ENCODE results near the gene SRGAP2C.
A peak's percentile ranks its signal among the peaks of the same experiment; 100 is the strongest.
"Not testable (repeated sequence)": the region's sequence is repeated elsewhere in the genome, so short reads cannot be mapped to it uniquely, and the experiment has no call there.

SRGAP2C gene

GRCh38 chr1:121184290-121185127 is at the start of gene SRGAP2C, which contains the start of gene FAM72B:
TSS of gene SRGAP2C (plus strand) at chr1:121184975. CDS start at chr1:121187447, 2,472 bp downstream.
TSS of gene FAM72B (minus strand) at chr1:121184340. CDS start at chr1:121183489, 851 bp downstream.
- not testable (repeated sequence) for H3K36me3 ChIP-seq (ENCODE audit: insufficient read depth, insufficient read length, low read length); H3K27me3 ChIP-seq (ENCODE audit: insufficient read depth, insufficient read length); H3K9me3 ChIP-seq (ENCODE audit: insufficient read depth, low read length); H3K4me1 ChIP-seq (ENCODE audit: insufficient read depth, insufficient read length)
- DNase-seq (ENCODE audit: low read depth, low spot score), result peak; percentile 96
- H3K9ac ChIP-seq (ENCODE audit: insufficient read length, low read depth), result peak within 1 kb of the TSS; percentile 50
- peak within 1 kb of the TSS; percentile 31 for H3K4me3 ChIP-seq (ENCODE audit: insufficient read length, low read depth)

GRCh38 chr1:121140393-121140792 is 44.4 kb upstream of the SRGAP2C start:
- H3K9ac ChIP-seq (ENCODE audit: insufficient read length, low read depth); H3K36me3 ChIP-seq (ENCODE audit: insufficient read depth, insufficient read length, low read length); H3K27me3 ChIP-seq (ENCODE audit: insufficient read depth, insufficient read length); H3K9me3 ChIP-seq (ENCODE audit: insufficient read depth, low read length); H3K4me3 ChIP-seq (ENCODE audit: insufficient read length, low read depth); DNase-seq (ENCODE audit: low read depth, low spot score); H3K4me1 ChIP-seq (ENCODE audit: insufficient read depth, insufficient read length): not testable (repeated sequence)

- DNase-seq (ENCODE audit: low read depth, low spot score); H3K36me3 ChIP-seq (ENCODE audit: insufficient read depth, insufficient read length, low read length); H3K9me3 ChIP-seq (ENCODE audit: insufficient read depth, low read length); H3K27me3 ChIP-seq (ENCODE audit: insufficient read depth, insufficient read length); H3K4me1 ChIP-seq (ENCODE audit: insufficient read depth, insufficient read length); H3K9ac ChIP-seq (ENCODE audit: insufficient read length, low read depth); H3K4me3 ChIP-seq (ENCODE audit: insufficient read length, low read depth): not testable (repeated sequence)
These were observed 36.1 kb upstream of the SRGAP2C start for GRCh38 chr1:121148489-121149190.

- H3K4me1 ChIP-seq (ENCODE audit: insufficient read depth, insufficient read length); H3K27me3 ChIP-seq (ENCODE audit: insufficient read depth, insufficient read length); H3K4me3 ChIP-seq (ENCODE audit: insufficient read length, low read depth); H3K36me3 ChIP-seq (ENCODE audit: insufficient read depth, insufficient read length, low read length); DNase-seq (ENCODE audit: low read depth, low spot score); H3K9ac ChIP-seq (ENCODE audit: insufficient read length, low read depth); H3K9me3 ChIP-seq (ENCODE audit: insufficient read depth, low read length): not testable (repeated sequence)
These were observed 33.5 kb upstream of the SRGAP2C start for GRCh38 chr1:121151294-121151693.

GRCh38 chr1:121152788-121153187 is 32.0 kb upstream of the SRGAP2C start:
- not testable (repeated sequence) for H3K4me3 ChIP-seq (ENCODE audit: insufficient read length, low read depth); H3K36me3 ChIP-seq (ENCODE audit: insufficient read depth, insufficient read length, low read length); H3K4me1 ChIP-seq (ENCODE audit: insufficient read depth, insufficient read length); DNase-seq (ENCODE audit: low read depth, low spot score); H3K9me3 ChIP-seq (ENCODE audit: insufficient read depth, low read length); H3K27me3 ChIP-seq (ENCODE audit: insufficient read depth, insufficient read length); H3K9ac ChIP-seq (ENCODE audit: insufficient read length, low read depth)

GRCh38 chr1:121154811-121155210 is 30.0 kb upstream of the SRGAP2C start:
- not testable (repeated sequence) for H3K4me3 ChIP-seq (ENCODE audit: insufficient read length, low read depth); H3K27me3 ChIP-seq (ENCODE audit: insufficient read depth, insufficient read length); DNase-seq (ENCODE audit: low read depth, low spot score); H3K36me3 ChIP-seq (ENCODE audit: insufficient read depth, insufficient read length, low read length); H3K9ac ChIP-seq (ENCODE audit: insufficient read length, low read depth); H3K9me3 ChIP-seq (ENCODE audit: insufficient read depth, low read length); H3K4me1 ChIP-seq (ENCODE audit: insufficient read depth, insufficient read length)

- not testable (repeated sequence) for H3K4me3 ChIP-seq (ENCODE audit: insufficient read length, low read depth); H3K36me3 ChIP-seq (ENCODE audit: insufficient read depth, insufficient read length, low read length); H3K9ac ChIP-seq (ENCODE audit: insufficient read length, low read depth); H3K4me1 ChIP-seq (ENCODE audit: insufficient read depth, insufficient read length); H3K27me3 ChIP-seq (ENCODE audit: insufficient read depth, insufficient read length); H3K9me3 ChIP-seq (ENCODE audit: insufficient read depth, low read length)
- DNase-seq (ENCODE audit: low read depth, low spot score), result peak; percentile 13
These were observed 29.0 kb upstream of the SRGAP2C start for GRCh38 chr1:121155671-121156358.

- H3K9ac ChIP-seq (ENCODE audit: insufficient read length, low read depth), result not testable (repeated sequence)
These were observed 27.7 kb upstream of the SRGAP2C start for GRCh38 chr1:121156958-121157603.

GRCh38 chr1:121157609-121158008 is 27.2 kb upstream of the SRGAP2C start:
- not testable (repeated sequence) for H3K4me1 ChIP-seq (ENCODE audit: insufficient read depth, insufficient read length); H3K36me3 ChIP-seq (ENCODE audit: insufficient read depth, insufficient read length, low read length); DNase-seq (ENCODE audit: low read depth, low spot score); H3K9ac ChIP-seq (ENCODE audit: insufficient read length, low read depth); H3K4me3 ChIP-seq (ENCODE audit: insufficient read length, low read depth); H3K27me3 ChIP-seq (ENCODE audit: insufficient read depth, insufficient read length); H3K9me3 ChIP-seq (ENCODE audit: insufficient read depth, low read length)

More at GRCh38 chr1:121156958-121157603, 27.7 kb upstream of the SRGAP2C start:
- not testable (repeated sequence) for DNase-seq (ENCODE audit: low read depth, low spot score); H3K4me3 ChIP-seq (ENCODE audit: insufficient read length, low read depth); H3K36me3 ChIP-seq (ENCODE audit: insufficient read depth, insufficient read length, low read length); H3K4me1 ChIP-seq (ENCODE audit: insufficient read depth, insufficient read length); H3K27me3 ChIP-seq (ENCODE audit: insufficient read depth, insufficient read length); H3K9me3 ChIP-seq (ENCODE audit: insufficient read depth, low read length)

GRCh38 chr1:121160118-121160517 is 24.7 kb upstream of the SRGAP2C start:
- not testable (repeated sequence) for H3K27me3 ChIP-seq (ENCODE audit: insufficient read depth, insufficient read length); H3K9ac ChIP-seq (ENCODE audit: insufficient read length, low read depth); H3K9me3 ChIP-seq (ENCODE audit: insufficient read depth, low read length); DNase-seq (ENCODE audit: low read depth, low spot score); H3K4me1 ChIP-seq (ENCODE audit: insufficient read depth, insufficient read length); H3K4me3 ChIP-seq (ENCODE audit: insufficient read length, low read depth); H3K36me3 ChIP-seq (ENCODE audit: insufficient read depth, insufficient read length, low read length)

- not testable (repeated sequence) for H3K4me3 ChIP-seq (ENCODE audit: insufficient read length, low read depth); DNase-seq (ENCODE audit: low read depth, low spot score); H3K27me3 ChIP-seq (ENCODE audit: insufficient read depth, insufficient read length); H3K9ac ChIP-seq (ENCODE audit: insufficient read length, low read depth); H3K4me1 ChIP-seq (ENCODE audit: insufficient read depth, insufficient read length); H3K36me3 ChIP-seq (ENCODE audit: insufficient read depth, insufficient read length, low read length); H3K9me3 ChIP-seq (ENCODE audit: insufficient read depth, low read length)
These were observed 23.4 kb upstream of the SRGAP2C start for GRCh38 chr1:121161199-121161901.

All from NT2/D1 (cell line).